ENCODE results near the gene NTNG1. TPM values are rescaled to one million over a fixed set of nuclear protein-coding genes. Genes with fewer than 3 reads are reported as not detected.

Gene NTNG1
- total RNA-seq, 1 experiment from 2014 or later, result not detected

DNA sequence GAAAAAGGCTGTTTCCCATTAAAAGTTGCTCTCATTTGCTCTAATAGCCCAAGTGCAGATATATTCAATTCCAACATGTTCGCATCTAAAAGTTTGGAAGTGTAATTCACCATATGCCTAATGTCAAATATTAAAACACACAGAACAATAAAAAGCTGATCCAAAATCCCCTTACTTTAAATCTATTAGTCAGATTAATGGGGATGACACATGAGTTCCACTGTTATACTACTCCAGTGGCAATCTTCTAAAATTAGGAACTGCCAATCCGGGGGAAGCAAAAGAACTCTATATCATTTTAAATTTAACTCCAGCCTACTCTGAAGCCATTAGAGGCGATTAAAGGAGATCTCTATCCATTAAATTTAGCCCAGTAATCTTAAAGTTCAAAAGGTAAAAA is 317.1 kb downstream of the NTNG1 start:
- TF ChIP-seq, protein P1, sequence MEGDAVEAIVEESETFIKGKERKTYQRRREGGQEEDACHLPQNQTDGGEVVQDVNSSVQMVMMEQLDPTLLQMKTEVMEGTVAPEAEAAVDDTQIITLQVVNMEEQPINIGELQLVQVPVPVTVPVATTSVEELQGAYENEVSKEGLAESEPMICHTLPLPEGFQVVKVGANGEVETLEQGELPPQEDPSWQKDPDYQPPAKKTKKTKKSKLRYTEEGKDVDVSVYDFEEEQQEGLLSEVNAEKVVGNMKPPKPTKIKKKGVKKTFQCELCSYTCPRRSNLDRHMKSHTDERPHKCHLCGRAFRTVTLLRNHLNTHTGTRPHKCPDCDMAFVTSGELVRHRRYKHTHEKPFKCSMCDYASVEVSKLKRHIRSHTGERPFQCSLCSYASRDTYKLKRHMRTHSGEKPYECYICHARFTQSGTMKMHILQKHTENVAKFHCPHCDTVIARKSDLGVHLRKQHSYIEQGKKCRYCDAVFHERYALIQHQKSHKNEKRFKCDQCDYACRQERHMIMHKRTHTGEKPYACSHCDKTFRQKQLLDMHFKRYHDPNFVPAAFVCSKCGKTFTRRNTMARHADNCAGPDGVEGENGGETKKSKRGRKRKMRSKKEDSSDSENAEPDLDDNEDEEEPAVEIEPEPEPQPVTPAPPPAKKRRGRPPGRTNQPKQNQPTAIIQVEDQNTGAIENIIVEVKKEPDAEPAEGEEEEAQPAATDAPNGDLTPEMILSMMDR (IDR thresholded peaks at IDR 0.05; ENCODE audit: unreplicated experiment), result no peak
- Mint-ChIP-seq H3K4me3 (ENCODE audit: unreplicated experiment) (no peak overlapping the region), H3K27me3 (ENCODE audit: insufficient read depth, unreplicated experiment) (no peaks in the 10 kb centered on the region), H3K4me1 (ENCODE audit: insufficient read depth, unreplicated experiment) (no peaks in the 10 kb centered on the region), H3K27ac (ENCODE audit: low read depth, unreplicated experiment) (no peak overlapping the region), H3K36me3 (ENCODE audit: insufficient read depth, unreplicated experiment) (no peaks in the 10 kb centered on the region), H3K9me3 (ENCODE audit: unreplicated experiment) (no peaks in the 10 kb centered on the region)
- ChIA-PET CTCF (interaction anchor here (0.7 to 1.1 kb wide), 2 partner anchors 71 to 181 kb away, joined by 3 to 4 read pairs; no protein-coding TSS in a partner anchor), POLR2A (interaction anchor here (1.1 kb wide), 1 partner anchor 71 kb away, joined by 3 read pairs; no protein-coding TSS in a partner anchor)
- intact Hi-C loops (cut with micrococcal nuclease), result no loop called here
- DNase-seq (ENCODE audit: unreplicated experiment), result no peak
- no TSS peak for BruUV-seq (replicated peaks)

DNA sequence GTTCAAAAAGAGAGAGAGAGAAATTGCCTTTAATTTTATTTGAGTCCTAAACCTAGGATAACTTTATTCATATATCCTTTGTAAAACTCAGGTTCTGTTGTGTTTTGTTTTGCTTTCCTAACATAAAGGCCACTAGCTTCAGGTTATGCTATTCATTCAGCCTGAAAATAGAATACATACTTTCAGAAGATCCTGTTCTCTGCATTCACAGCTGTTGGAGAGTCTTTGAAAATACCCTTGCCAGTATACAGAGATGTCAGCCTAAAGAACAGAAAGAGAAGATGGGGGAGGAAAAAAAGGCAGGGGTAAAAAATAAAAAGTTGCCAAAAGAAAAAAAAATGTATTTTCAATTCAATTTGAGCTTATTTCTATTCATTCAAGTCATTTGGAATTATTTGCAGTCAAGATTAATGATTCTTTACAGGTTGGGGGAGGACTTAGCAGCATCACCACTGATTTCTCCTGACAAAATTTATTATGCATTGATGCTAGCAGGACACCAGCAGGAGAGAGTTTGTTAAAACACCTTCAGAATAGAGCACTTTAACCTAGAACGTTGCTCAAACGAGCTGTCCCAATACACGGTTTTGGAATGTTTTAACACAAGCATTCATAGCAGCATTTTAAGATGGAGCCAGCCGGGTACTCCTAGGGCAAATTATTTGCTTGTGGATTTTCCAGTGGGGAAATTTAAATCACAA is 318.5 kb downstream of the NTNG1 start:
- intact Hi-C loops (cut with micrococcal nuclease), result no loop called here
- TF ChIP-seq, protein P1 (IDR thresholded peaks at IDR 0.05; ENCODE audit: unreplicated experiment), result no peak
- Mint-ChIP-seq H3K4me1 (ENCODE audit: insufficient read depth, unreplicated experiment) (no peaks in the 10 kb centered on the region), H3K9me3 (ENCODE audit: unreplicated experiment) (no peaks in the 10 kb centered on the region), H3K36me3 (ENCODE audit: insufficient read depth, unreplicated experiment) (no peaks in the 10 kb centered on the region), H3K4me3 (ENCODE audit: unreplicated experiment) (no peak overlapping the region), H3K27me3 (ENCODE audit: insufficient read depth, unreplicated experiment) (no peaks in the 10 kb centered on the region), H3K27ac (ENCODE audit: low read depth, unreplicated experiment) (no peak overlapping the region)
- no peak for DNase-seq (ENCODE audit: unreplicated experiment)
- ChIA-PET CTCF (interaction anchor here (0.6 to 1.4 kb wide), 3 partner anchors 15 to 280 kb away, joined by 3 to 4 read pairs (median 3); no protein-coding TSS in a partner anchor), POLR2A (no interaction called here)
- BruUV-seq (replicated peaks), result no TSS peak

DNA sequence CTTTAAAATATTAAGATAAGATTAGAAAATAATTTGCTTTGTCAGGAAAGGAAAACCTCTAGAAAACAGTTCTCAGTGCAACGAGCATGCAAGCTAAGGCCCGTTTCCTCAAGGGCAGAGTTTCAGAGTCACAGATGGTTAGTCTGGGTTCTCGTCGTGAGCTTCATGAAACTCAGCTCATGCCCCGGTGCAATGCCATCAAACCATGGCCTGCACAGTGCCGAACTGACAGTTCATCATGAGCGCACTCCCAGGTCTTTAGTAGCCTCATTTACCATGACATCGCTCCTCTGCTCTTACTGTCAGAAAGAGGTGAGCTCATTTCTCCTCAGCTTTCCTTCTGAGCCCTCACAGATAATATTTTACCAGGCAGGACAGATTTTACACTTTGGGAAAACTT is 319.2 kb downstream of the NTNG1 start:
- Mint-ChIP-seq H3K27me3 (ENCODE audit: insufficient read depth, unreplicated experiment) (no peaks in the 10 kb centered on the region), H3K27ac (ENCODE audit: low read depth, unreplicated experiment) (no peak overlapping the region), H3K4me1 (ENCODE audit: insufficient read depth, unreplicated experiment) (no peaks in the 10 kb centered on the region), H3K4me3 (ENCODE audit: unreplicated experiment) (no peak overlapping the region), H3K9me3 (ENCODE audit: unreplicated experiment) (no peaks in the 10 kb centered on the region), H3K36me3 (ENCODE audit: insufficient read depth, unreplicated experiment) (no peaks in the 10 kb centered on the region)
- BruUV-seq (replicated peaks), result no TSS peak
- intact Hi-C loops (cut with micrococcal nuclease), result no loop called here
- DNase-seq (ENCODE audit: unreplicated experiment), result no peak
- ChIA-PET POLR2A (no interaction called here), CTCF (interaction anchor here (0.6 to 1.4 kb wide), 4 partner anchors 14 to 280 kb away, joined by 3 to 4 read pairs (median 3); no protein-coding TSS in a partner anchor)
- TF ChIP-seq, protein P1 (IDR thresholded peaks at IDR 0.05; ENCODE audit: unreplicated experiment), result no peak

DNA sequence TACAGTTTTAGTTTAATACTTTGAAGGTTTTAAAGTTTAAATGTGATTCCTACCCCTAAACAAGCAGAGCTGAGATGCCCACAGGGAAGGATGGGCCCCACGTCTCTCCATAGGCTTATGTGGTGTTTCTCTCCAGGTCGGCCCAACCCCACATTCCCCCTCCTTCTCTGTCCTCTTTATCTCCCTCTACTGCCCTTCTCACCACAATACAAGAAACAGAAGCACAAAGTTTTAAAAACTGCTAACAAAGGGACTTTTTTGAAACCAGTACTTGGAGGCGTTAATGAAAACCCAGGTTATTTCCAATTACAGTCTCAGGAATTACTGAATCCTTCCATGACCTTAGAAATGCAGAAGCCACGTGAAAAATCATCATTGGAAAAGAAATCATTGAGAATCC is 324.0 kb downstream of the NTNG1 start:
- CTCF ChIA-PET, result interaction anchor here (0.6 to 0.8 kb wide), 2 partner anchors 191 to 1575 kb away, joined by 3 to 4 read pairs; no protein-coding TSS in a partner anchor
- no peak overlapping the region for H3K4me3 Mint-ChIP-seq (ENCODE audit: unreplicated experiment)
- H3K36me3 Mint-ChIP-seq (ENCODE audit: insufficient read depth, unreplicated experiment), result no peaks in the 10 kb centered on the region
- H3K4me1 Mint-ChIP-seq (ENCODE audit: insufficient read depth, unreplicated experiment), result no peaks in the 10 kb centered on the region
- no TSS peak for BruUV-seq (replicated peaks)
- H3K9me3 Mint-ChIP-seq (ENCODE audit: unreplicated experiment), result no peaks in the 10 kb centered on the region
- TF ChIP-seq, protein P1 (IDR thresholded peaks at IDR 0.05; ENCODE audit: unreplicated experiment), result no peak
- H3K27me3 Mint-ChIP-seq (ENCODE audit: insufficient read depth, unreplicated experiment), result no peaks in the 10 kb centered on the region
- intact Hi-C loops (cut with micrococcal nuclease), result no loop called here
- DNase-seq (ENCODE audit: unreplicated experiment), result no peak
- H3K27ac Mint-ChIP-seq (ENCODE audit: low read depth, unreplicated experiment), result no peak overlapping the region
- POLR2A ChIA-PET, result interaction anchor here (1.2 kb wide), 1 partner anchor 11 kb away, joined by 5 read pairs; no protein-coding TSS in a partner anchor
